ENCODE measurements around the gene ZBTB17. TPM values are rescaled to one million over a fixed set of nuclear protein-coding genes. Genes with fewer than 3 reads are reported as not detected.

ZBTB17 gene
- total and polyA plus RNA-seq, 2 of the 8 experiments (the other 6 are each of a cell fraction or from before 2014, with no cell fraction given) = 24.7 to 36.2 TPM

GRCh38 chr1:15981679-15982078, 5.8 kb upstream of the ZBTB17 start:
- Histone ChIP-seq H3K27ac (ENCODE audit: low read depth, low read length) (no peak overlapping the region), H3K79me2 (ENCODE audit: control insufficient read depth in 1 of 2, insufficient read depth in 2 of 2, low read length in 2 of 2) (no peaks in the 10 kb centered on the region), H3K14ac (ENCODE audit: insufficient read length) (no peak overlapping the region), H3K9me3 (ENCODE audit: insufficient read depth in 2 of 2, low read depth in 1 of 2, low read length in 1 of 2) (0 out of 4 replicates have a peak, but pooled peaks cover 0 to 6% of the 10 kb centered on the region in 2 experiments), H4K91ac (replicated peaks; ENCODE audit: insufficient read length, low read length) (no peak overlapping the region), H3K18ac (ENCODE audit: extremely low read depth, low read length) (no peak overlapping the region), H4K8ac (ENCODE audit: extremely low read depth, insufficient read depth, low read length) (no peak overlapping the region), H3K27me3 (replicated peaks in 1 of 4; ENCODE audit: control insufficient read depth in 3 of 4, extremely low read depth in 1 of 4, insufficient read depth in 3 of 4, low read length in 3 of 4) (no peaks in the 10 kb centered on the region), H2BK12ac (ENCODE audit: low read depth, low read length) (no peak overlapping the region), H3K4ac (replicated peaks; ENCODE audit: insufficient read length, low read depth, low read length) (no peak overlapping the region), H2BK5ac (ENCODE audit: low read depth, low read length) (no peak overlapping the region), H2BK15ac (ENCODE audit: low read length) (no peak overlapping the region), H2AFZ (ENCODE audit: low read length) (no peak overlapping the region), H2AK5ac (ENCODE audit: low read depth, low read length) (no peak overlapping the region), H3K4me3 (ENCODE audit: extremely low read depth in 1 of 4, insufficient read depth in 2 of 4, low read depth in 3 of 4, low read length in 4 of 4) (no peak overlapping the region), H3K4me2 (ENCODE audit: insufficient read depth in 1 of 2, low read depth in 2 of 2, low read length in 2 of 2) (no peak overlapping the region), H3K23me2 (ENCODE audit: low read depth, low read length) (no peaks in the 10 kb centered on the region; the same call in 1 of the 2 replicates), H3K79me1 (ENCODE audit: low read depth, low read length) (no peaks in the 10 kb centered on the region), H3K9ac (replicated peaks in 1 of 4; ENCODE audit: extremely low read depth in 1 of 4, low read depth in 3 of 4, low read length in 3 of 4) (no peak overlapping the region), H2BK20ac (ENCODE audit: low read length) (no peak overlapping the region), H3K4me1 (replicated peaks in 1 of 4; ENCODE audit: control insufficient read depth in 3 of 4, insufficient read depth in 4 of 4, low read length in 3 of 4) (no peaks in the 10 kb centered on the region), H2BK120ac (replicated peaks; ENCODE audit: low read depth, low read length) (no peak overlapping the region), H3K56ac (replicated peaks; ENCODE audit: insufficient read length, low read depth, low read length) (no peak overlapping the region), H4K20me1 (replicated peaks in 1 of 2; ENCODE audit: control insufficient read depth in 1 of 2, insufficient read depth in 2 of 2, low read length in 2 of 2) (no peaks in the 10 kb centered on the region), H3K36me3 (ENCODE audit: control insufficient read depth in 2 of 4, insufficient read depth in 4 of 4, low read length in 3 of 4) (no peaks in the 10 kb centered on the region), H4K5ac (ENCODE audit: insufficient read length, low read depth, low read length) (no peak overlapping the region), H3K23ac (ENCODE audit: insufficient read length) (no peak overlapping the region)
- CTCF ChIA-PET (ENCODE audit: partially characterized antibody) = interaction anchor here (0.6 kb wide), 1 partner anchor 71 kb away, joined by 3 read pairs; no protein-coding TSS in a partner anchor
- no peak for FAIRE-seq
- 84% methylated on average over 3 of the region's 3 CpGs; no CpG with 5 or more reads in 1 of the 2 experiments for WGBS, 2 experiments (ENCODE audit: extremely low coverage in 1 of 2, insufficient coverage in 1 of 2, insufficient read length in 1 of 2, insufficient replicate concordance in 2 of 2, low coverage in 1 of 2, low lambda C conversion rate in 2 of 2, missing lambda C conversion rate in 1 of 2)
- POLR2A ChIA-PET (ENCODE audit: partially characterized antibody) = no interaction called here
- no peak for DNase-seq (ENCODE audit: low read depth in 1 of 2, low spot score in 2 of 2)
- TF ChIP-seq MAX (IDR thresholded peaks at IDR 0.05) (no peak), PHF8 (conservative IDR thresholded peaks at IDR 0.05; ENCODE audit: low read depth, low read length) (no peak), BCL11A (IDR thresholded peaks at IDR 0.05; ENCODE audit: low read depth in 2 of 2, low read length in 2 of 2) (no peak), POLR2AphosphoS5 (IDR thresholded peaks at IDR 0.05; ENCODE audit: low read depth, low read length) (no peak), SIRT6 (IDR thresholded peaks at IDR 0.05; ENCODE audit: low read length) (no peak), NANOG (IDR thresholded peaks at IDR 0.05; ENCODE audit: insufficient read depth, low read depth, low read length, poor library complexity, severe bottlenecking) (no peak), CBX8 (IDR thresholded peaks at IDR 0.05; ENCODE audit: borderline replicate concordance, low read depth, low read length) (no peak), BACH1 (IDR thresholded peaks at IDR 0.05; ENCODE audit: low read length) (no peak), SIN3A (conservative IDR thresholded peaks at IDR 0.05 in 1 of 2, IDR thresholded peaks at IDR 0.05 in 1 of 2; ENCODE audit: low read depth in 1 of 2, low read length in 2 of 2) (no peak), TCF12 (IDR thresholded peaks at IDR 0.05; ENCODE audit: low read depth, low read length) (no peak), KDM5A (IDR thresholded peaks at IDR 0.05; ENCODE audit: low read length) (no peak), SIX5 (IDR thresholded peaks at IDR 0.05; ENCODE audit: low read depth, low read length) (no peak), POLR2A (IDR thresholded peaks at IDR 0.05; ENCODE audit: control extremely low read depth in 1 of 2, low read depth in 2 of 2, low read length in 2 of 2) (no peak)
- TF ChIP-seq, protein P1, sequence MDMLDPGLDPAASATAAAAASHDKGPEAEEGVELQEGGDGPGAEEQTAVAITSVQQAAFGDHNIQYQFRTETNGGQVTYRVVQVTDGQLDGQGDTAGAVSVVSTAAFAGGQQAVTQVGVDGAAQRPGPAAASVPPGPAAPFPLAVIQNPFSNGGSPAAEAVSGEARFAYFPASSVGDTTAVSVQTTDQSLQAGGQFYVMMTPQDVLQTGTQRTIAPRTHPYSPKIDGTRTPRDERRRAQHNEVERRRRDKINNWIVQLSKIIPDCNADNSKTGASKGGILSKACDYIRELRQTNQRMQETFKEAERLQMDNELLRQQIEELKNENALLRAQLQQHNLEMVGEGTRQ (IDR thresholded peaks at IDR 0.05; ENCODE audit: low read length) = no peak

Measured in H1 (cell line).